Thyroid gland (tissue), 4 donors: ENCODE data around the gene NCS1. TPM values are rescaled to one million over a fixed set of nuclear protein-coding genes. Genes with fewer than 3 reads are reported as not detected.
A peak's percentile ranks its signal among the peaks of the same experiment; 100 is the strongest.
"Not testable (repeated sequence)": the region's sequence is repeated elsewhere in the genome, so short reads cannot be mapped to it uniquely, and the experiment has no call there.

Experiments
- DNase-seq, 2 donors: peaks; one replicate each; pipeline ENCODE4 v3.0.0-alpha.2; 2019
- H3K27ac ChIP-seq, 3 donors: fragments of 200-600 bp; sonication (generic); 1 replicate in 2 of 3; 2 replicates in 1 of 3; pipeline ENCODE4 v1.5.1; 2016 to 2019; ENCODE audit warnings: mild to moderate bottlenecking in 1 of 3, moderate library complexity in 1 of 3
- H3K27me3 ChIP-seq: fragments of 200-600 bp; sonication (generic); one replicate; pipeline ENCODE4 v1.5.1; 2019
- H3K36me3 ChIP-seq, 2 donors: fragments of 200-600 bp; sonication (generic); one replicate each; pipeline ENCODE4 v1.5.1; 2016 to 2019
- H3K4me1 ChIP-seq, 2 donors: fragments of 200-600 bp; sonication (generic); one replicate each; pipeline ENCODE4 v1.5.1; 2017 to 2019
- H3K4me3 ChIP-seq, 3 donors: fragments of 200-600 bp; sonication (generic); replicated peaks in 1 of 3; 1 replicate in 2 of 3; 2 replicates in 1 of 3; pipeline ENCODE4 v1.5.1; 2016; ENCODE audit warnings: mild to moderate bottlenecking in 1 of 3
- H3K9me3 ChIP-seq: fragments of 200-600 bp; sonication (generic); one replicate; pipeline ENCODE4 v1.5.1; 2017
- CTCF ChIP-seq, 6 experiments: fragments of 200-600 bp in 3 of 6; fragments of 450-650 bp in 3 of 6; sonication (generic) in 3 of 6; IDR thresholded peaks; one replicate each; pipeline ENCODE4 v1.5.1; 2016 to 2019; ENCODE audit warnings: antibody characterized with exemption in 6 of 6, mild to moderate bottlenecking in 2 of 6, inconsistent platforms in 1 of 6, moderate library complexity in 1 of 6
- POLR2A ChIP-seq, 2 donors: fragments of 450-650 bp; IDR thresholded peaks; one replicate each; pipeline ENCODE4 v1.6.1; 2017; ENCODE audit warnings: antibody characterized with exemption in 2 of 2, mild to moderate bottlenecking in 2 of 2, moderate library complexity in 1 of 2
- WGBS, 2 donors: methylation state at CpG; one replicate each; pipeline ENCODE4 v1.1.5; 2017; 5-methylcytosine and 5-hydroxymethylcytosine counted together
- intact Hi-C: fragments of 100-400 bp; cut with DNase I; formaldehyde crosslinking; loops from one replicate; pipeline ENCODE4 v1.15.1; 2023
- total RNA-seq, 4 donors: library from RNA; depleted of rRNA; stranded (reverse); fragments of >200 nt; gene quantifications; one replicate each; pipeline ENCODE4 v1.2.3, GENCODE V29; 2016

NCS1 gene
- total RNA-seq, 4 donors from 2014 or later, result 31.0 to 85.4 (median 61.2) TPM

- WGBS, 2 donors, result 72 to 80% methylated on average over 5 of the region's 5 CpGs
- Histone ChIP-seq H3K4me3 (no peak overlapping the region), H3K27ac (peak overlapping the region in 1 of 3 donors; percentile 71), H3K4me1 (peaks cover 4 to 6% of the 10 kb centered on the region in 2 donors), H3K36me3 (no peaks in the 10 kb centered on the region), H3K27me3 (no peaks in the 10 kb centered on the region), H3K9me3 (no peaks in the 10 kb centered on the region)
- DNase-seq, result no peak
- TF ChIP-seq CTCF (IDR thresholded peaks at IDR 0.05), result no peak
- no peak for TF ChIP-seq POLR2A (IDR thresholded peaks at IDR 0.05)
- intact Hi-C loops, result no loop called here
These were observed 83.5 kb downstream of the NCS1 start for GRCh38 chr9:130255631-130256134.

GRCh38 chr9:130256644-130257043 is 84.4 kb downstream of the NCS1 start:
- TF ChIP-seq POLR2A (IDR thresholded peaks at IDR 0.05) (no peak), CTCF (IDR thresholded peaks at IDR 0.05) (no peak)
- no peak overlapping the region for H3K27ac ChIP-seq
- intact Hi-C loops, result no loop called here

GRCh38 chr9:130258137-130258536 is 85.9 kb downstream of the NCS1 start:
- H3K4me1 ChIP-seq, H3K9me3 ChIP-seq, H3K27ac ChIP-seq, intact Hi-C loops, H3K27me3 ChIP-seq, H3K4me3 ChIP-seq, DNase-seq, H3K36me3 ChIP-seq: not testable (repeated sequence)
- WGBS, 2 donors, result 95 to 99% methylated on average over 7 of the region's 7 CpGs

More at GRCh38 chr9:130256644-130257043, 84.4 kb downstream of the NCS1 start:
- DNase-seq, result no peak
- Histone ChIP-seq H3K36me3 (no peaks in the 10 kb centered on the region), H3K4me1 (peaks cover 4 to 6% of the 10 kb centered on the region in 2 donors), H3K9me3 (no peaks in the 10 kb centered on the region), H3K4me3 (no peak overlapping the region), H3K27me3 (no peaks in the 10 kb centered on the region)
- WGBS, 2 donors, result 82 to 83% methylated on average over 2 of the region's 2 CpGs

GRCh38 chr9:130259044-130259443 is 86.8 kb downstream of the NCS1 start:
- TF ChIP-seq POLR2A (IDR thresholded peaks at IDR 0.05), result no peak
- no peak for TF ChIP-seq CTCF (IDR thresholded peaks at IDR 0.05)
- Histone ChIP-seq H3K27ac (no peak overlapping the region), H3K36me3 (no peaks in the 10 kb centered on the region), H3K4me1 (peaks cover 4 to 6% of the 10 kb centered on the region in 2 donors), H3K9me3 (no peaks in the 10 kb centered on the region), H3K4me3 (no peak overlapping the region), H3K27me3 (no peaks in the 10 kb centered on the region)
- 92 to 95% methylated on average over 4 of the region's 4 CpGs for WGBS, 2 donors
- no peak for DNase-seq
- intact Hi-C loops, result no loop called here

GRCh38 chr9:130260816-130261765 is 88.9 kb downstream of the NCS1 start:
- H3K4me1 ChIP-seq, result peaks cover 10% of the 10 kb centered on the region in 2 donors
- WGBS, 2 donors, result 70 to 80% methylated on average over 16 of the region's 16 CpGs
- no peak for DNase-seq

More at GRCh38 chr9:130260816-130261765, 88.9 kb downstream of the NCS1 start:
- Histone ChIP-seq H3K36me3 (no peaks in the 10 kb centered on the region), H3K27ac (no peak overlapping the region), H3K27me3 (no peaks in the 10 kb centered on the region), H3K9me3 (no peaks in the 10 kb centered on the region), H3K4me3 (no peak overlapping the region)
- intact Hi-C loops, result no loop called here
- TF ChIP-seq POLR2A (IDR thresholded peaks at IDR 0.05) (no peak), CTCF (IDR thresholded peaks at IDR 0.05) (no peak)
